Neural cell (in vitro differentiated cells): ENCODE results near the gene ATP2B2.

Source experiments
- EP300 ChIP-seq: fragments of 450-650 bp; conservative IDR thresholded peaks from 2 replicates; pipeline ENCODE4 v1.6.1; 2014; ENCODE audit warnings: antibody characterized with exemption, mild to moderate bottlenecking, moderate library complexity; ENCODE audit not compliant: poor library complexity, severe bottlenecking
- EZH2 ChIP-seq: fragments of 200-600, 300-800 bp; shearing (Covaris generic), sonication (generic); IDR thresholded peaks from 2 replicates; pipeline ENCODE4 v1.6.1; 2014; ENCODE audit warnings: antibody characterized with exemption, low read length, borderline replicate concordance, mild to moderate bottlenecking; ENCODE audit not compliant: insufficient read depth, poor library complexity, severe bottlenecking
- MXI1 ChIP-seq: fragments of 450-650 bp; conservative IDR thresholded peaks from 2 replicates; pipeline ENCODE4 v1.6.1; 2014; ENCODE audit warnings: antibody characterized with exemption, mild to moderate bottlenecking; ENCODE audit not compliant: poor library complexity, severe bottlenecking
- POLR2AphosphoS5 ChIP-seq: IDR thresholded peaks from 2 replicates; pipeline ENCODE4 v1.6.1; 2012
- RAD21 ChIP-seq: fragments of 450-650 bp; conservative IDR thresholded peaks from 2 replicates; pipeline ENCODE4 v1.6.1; 2014; ENCODE audit warnings: antibody characterized with exemption, mild to moderate bottlenecking, moderate library complexity
- SMC3 ChIP-seq: fragments of 450-650 bp; conservative IDR thresholded peaks from 2 replicates; pipeline ENCODE4 v1.6.1; 2014; ENCODE audit warnings: antibody characterized with exemption, mild to moderate bottlenecking, moderate library complexity; ENCODE audit not compliant: poor library complexity
- TAF1 ChIP-seq: IDR thresholded peaks from 2 replicates; pipeline ENCODE4 v1.6.1; 2012; ENCODE audit warnings: low read depth
- TF ChIP-seq, protein P1 (sequence below): fragments of 450-650 bp; IDR thresholded peaks from 2 replicates; pipeline ENCODE4 v1.5.1; 2014; ENCODE audit warnings: antibody characterized with exemption, mild to moderate bottlenecking, moderate library complexity; ENCODE audit not compliant: poor library complexity, severe bottlenecking
- TF ChIP-seq, protein P2 (sequence below): IDR thresholded peaks from 2 replicates; pipeline ENCODE4 v1.6.1; 2012; ENCODE audit warnings: borderline replicate concordance

- TF ChIP-seq, protein P1, sequence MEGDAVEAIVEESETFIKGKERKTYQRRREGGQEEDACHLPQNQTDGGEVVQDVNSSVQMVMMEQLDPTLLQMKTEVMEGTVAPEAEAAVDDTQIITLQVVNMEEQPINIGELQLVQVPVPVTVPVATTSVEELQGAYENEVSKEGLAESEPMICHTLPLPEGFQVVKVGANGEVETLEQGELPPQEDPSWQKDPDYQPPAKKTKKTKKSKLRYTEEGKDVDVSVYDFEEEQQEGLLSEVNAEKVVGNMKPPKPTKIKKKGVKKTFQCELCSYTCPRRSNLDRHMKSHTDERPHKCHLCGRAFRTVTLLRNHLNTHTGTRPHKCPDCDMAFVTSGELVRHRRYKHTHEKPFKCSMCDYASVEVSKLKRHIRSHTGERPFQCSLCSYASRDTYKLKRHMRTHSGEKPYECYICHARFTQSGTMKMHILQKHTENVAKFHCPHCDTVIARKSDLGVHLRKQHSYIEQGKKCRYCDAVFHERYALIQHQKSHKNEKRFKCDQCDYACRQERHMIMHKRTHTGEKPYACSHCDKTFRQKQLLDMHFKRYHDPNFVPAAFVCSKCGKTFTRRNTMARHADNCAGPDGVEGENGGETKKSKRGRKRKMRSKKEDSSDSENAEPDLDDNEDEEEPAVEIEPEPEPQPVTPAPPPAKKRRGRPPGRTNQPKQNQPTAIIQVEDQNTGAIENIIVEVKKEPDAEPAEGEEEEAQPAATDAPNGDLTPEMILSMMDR = no peak
- no peak for TF ChIP-seq POLR2AphosphoS5
- no peak for TF ChIP-seq EP300
- no peak for TF ChIP-seq RAD21
- no peak for TF ChIP-seq EZH2
- TF ChIP-seq TAF1 = no peak
- no peak for TF ChIP-seq MXI1
- no peak for TF ChIP-seq SMC3
- TF ChIP-seq, protein P2, sequence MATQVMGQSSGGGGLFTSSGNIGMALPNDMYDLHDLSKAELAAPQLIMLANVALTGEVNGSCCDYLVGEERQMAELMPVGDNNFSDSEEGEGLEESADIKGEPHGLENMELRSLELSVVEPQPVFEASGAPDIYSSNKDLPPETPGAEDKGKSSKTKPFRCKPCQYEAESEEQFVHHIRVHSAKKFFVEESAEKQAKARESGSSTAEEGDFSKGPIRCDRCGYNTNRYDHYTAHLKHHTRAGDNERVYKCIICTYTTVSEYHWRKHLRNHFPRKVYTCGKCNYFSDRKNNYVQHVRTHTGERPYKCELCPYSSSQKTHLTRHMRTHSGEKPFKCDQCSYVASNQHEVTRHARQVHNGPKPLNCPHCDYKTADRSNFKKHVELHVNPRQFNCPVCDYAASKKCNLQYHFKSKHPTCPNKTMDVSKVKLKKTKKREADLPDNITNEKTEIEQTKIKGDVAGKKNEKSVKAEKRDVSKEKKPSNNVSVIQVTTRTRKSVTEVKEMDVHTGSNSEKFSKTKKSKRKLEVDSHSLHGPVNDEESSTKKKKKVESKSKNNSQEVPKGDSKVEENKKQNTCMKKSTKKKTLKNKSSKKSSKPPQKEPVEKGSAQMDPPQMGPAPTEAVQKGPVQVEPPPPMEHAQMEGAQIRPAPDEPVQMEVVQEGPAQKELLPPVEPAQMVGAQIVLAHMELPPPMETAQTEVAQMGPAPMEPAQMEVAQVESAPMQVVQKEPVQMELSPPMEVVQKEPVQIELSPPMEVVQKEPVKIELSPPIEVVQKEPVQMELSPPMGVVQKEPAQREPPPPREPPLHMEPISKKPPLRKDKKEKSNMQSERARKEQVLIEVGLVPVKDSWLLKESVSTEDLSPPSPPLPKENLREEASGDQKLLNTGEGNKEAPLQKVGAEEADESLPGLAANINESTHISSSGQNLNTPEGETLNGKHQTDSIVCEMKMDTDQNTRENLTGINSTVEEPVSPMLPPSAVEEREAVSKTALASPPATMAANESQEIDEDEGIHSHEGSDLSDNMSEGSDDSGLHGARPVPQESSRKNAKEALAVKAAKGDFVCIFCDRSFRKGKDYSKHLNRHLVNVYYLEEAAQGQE = no peak
These were observed 145.6 kb downstream of the ATP2B2 start for GRCh38 chr3:10359761-10360161.
